Stimulated activated naive CD8-positive, alpha-beta T cell treated with anti-CD3 and anti-CD28 coated beads, Interleukin-15, Interleukin-2, amounts not matched to agents 100 ng/mL and 50 ng/mL, for 24 hours (primary cell): ENCODE results near the gene MID1IP1.

Experiments
- H3K27ac Mint-ChIP-seq: one replicate; pipeline ENCODE4 v1.8.0; 2021; ENCODE audit warnings: mild to moderate bottlenecking, mixed read lengths
- H3K27me3 Mint-ChIP-seq: one replicate; pipeline ENCODE4 v1.8.0; 2021; ENCODE audit warnings: mixed read lengths
- H3K36me3 Mint-ChIP-seq: one replicate; pipeline ENCODE4 v1.8.0; 2021; ENCODE audit warnings: low read depth, mixed read lengths
- H3K4me1 Mint-ChIP-seq: one replicate; pipeline ENCODE4 v1.8.0; 2021; ENCODE audit warnings: low read depth, mixed read lengths
- H3K4me3 Mint-ChIP-seq: one replicate; pipeline ENCODE4 v1.8.0; 2021; ENCODE audit warnings: mild to moderate bottlenecking, mixed read lengths
- H3K9me3 Mint-ChIP-seq: one replicate; pipeline ENCODE4 v1.8.0; 2021; ENCODE audit warnings: mixed read lengths

Gene MID1IP1, protein sequence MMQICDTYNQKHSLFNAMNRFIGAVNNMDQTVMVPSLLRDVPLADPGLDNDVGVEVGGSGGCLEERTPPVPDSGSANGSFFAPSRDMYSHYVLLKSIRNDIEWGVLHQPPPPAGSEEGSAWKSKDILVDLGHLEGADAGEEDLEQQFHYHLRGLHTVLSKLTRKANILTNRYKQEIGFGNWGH

GRCh38 chrX:38800981-38801845 lies at the start of gene MID1IP1:
TSS of gene MID1IP1 (plus strand) at chrX:38801459. CDS start at chrX:38804947, 3,488 bp downstream.
- no peaks in the 10 kb centered on the region for H3K9me3 Mint-ChIP-seq
- H3K27me3 Mint-ChIP-seq: no peaks in the 10 kb centered on the region
- H3K4me3 Mint-ChIP-seq: peak within 1 kb of the TSS; percentile 95
- H3K4me1 Mint-ChIP-seq: peaks cover 19% of the 10 kb centered on the region
- H3K36me3 Mint-ChIP-seq: peaks cover 40% of the 10 kb centered on the region
- peak within 1 kb of the TSS; percentile 97 for H3K27ac Mint-ChIP-seq

DNA sequence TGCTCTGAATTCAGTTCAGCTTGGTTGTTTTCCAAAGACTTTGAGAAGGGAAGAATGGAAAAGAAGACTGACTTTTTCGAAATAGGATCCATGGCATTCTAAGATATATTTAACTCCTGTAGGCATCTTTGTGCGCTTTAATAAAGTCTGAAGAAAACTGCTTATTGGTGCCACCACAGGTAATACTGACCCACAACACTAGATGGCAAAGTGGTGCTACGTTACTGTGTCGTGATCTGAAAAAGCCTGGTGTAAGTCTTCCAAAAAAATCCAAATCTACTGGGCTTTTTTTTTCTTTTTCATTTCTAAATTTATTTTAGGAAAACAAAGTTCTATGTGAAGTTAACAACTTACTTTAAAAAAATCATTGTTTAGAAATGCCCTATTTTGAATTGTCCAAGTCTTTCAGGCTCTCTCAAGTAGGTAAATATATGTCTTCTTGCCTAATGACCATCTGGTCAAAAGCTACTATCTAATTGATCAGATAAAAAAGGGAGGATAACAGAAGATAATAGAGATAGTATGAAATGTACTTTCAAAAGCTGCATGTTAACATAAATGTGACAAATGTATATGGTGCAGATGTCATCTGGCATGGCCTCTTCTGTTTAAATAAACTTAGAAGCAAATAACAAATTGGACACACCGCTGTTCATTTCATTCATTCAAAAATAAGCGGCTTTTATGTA lies 47.0 kb upstream of the MID1IP1 start:
- Mint-ChIP-seq H3K9me3 (peaks cover 3% of the 10 kb centered on the region), H3K4me3 (no peak overlapping the region), H3K27me3 (no peaks in the 10 kb centered on the region), H3K4me1 (no peaks in the 10 kb centered on the region), H3K27ac (no peak overlapping the region), H3K36me3 (no peaks in the 10 kb centered on the region)

GRCh38 chrX:38754818-38755718 lies 46.2 kb upstream of the MID1IP1 start:
- Mint-ChIP-seq H3K4me3 (no peak overlapping the region), H3K4me1 (no peaks in the 10 kb centered on the region), H3K9me3 (peaks cover 3% of the 10 kb centered on the region), H3K27me3 (no peaks in the 10 kb centered on the region), H3K36me3 (no peaks in the 10 kb centered on the region), H3K27ac (no peak overlapping the region)

GRCh38 chrX:38760883-38761282 lies 40.4 kb upstream of the MID1IP1 start:
- Mint-ChIP-seq H3K9me3 (peaks cover 3% of the 10 kb centered on the region), H3K4me3 (no peak overlapping the region), H3K27ac (no peak overlapping the region), H3K4me1 (no peaks in the 10 kb centered on the region), H3K27me3 (no peaks in the 10 kb centered on the region), H3K36me3 (no peaks in the 10 kb centered on the region)

- no peaks in the 10 kb centered on the region for H3K36me3 Mint-ChIP-seq
- no peaks in the 10 kb centered on the region for H3K4me1 Mint-ChIP-seq
- H3K27me3 Mint-ChIP-seq: no peaks in the 10 kb centered on the region
- no peak overlapping the region for H3K4me3 Mint-ChIP-seq
- H3K27ac Mint-ChIP-seq: no peak overlapping the region
- no peaks in the 10 kb centered on the region for H3K9me3 Mint-ChIP-seq
Measured at GRCh38 chrX:38768079-38768478, 33.2 kb upstream of the MID1IP1 start.

GRCh38 chrX:38770152-38770551 lies 31.1 kb upstream of the MID1IP1 start:
- no peak overlapping the region for H3K4me3 Mint-ChIP-seq
- H3K27me3 Mint-ChIP-seq: no peaks in the 10 kb centered on the region
- H3K27ac Mint-ChIP-seq: no peak overlapping the region
- H3K9me3 Mint-ChIP-seq: no peaks in the 10 kb centered on the region
- H3K4me1 Mint-ChIP-seq: peaks cover 5% of the 10 kb centered on the region
- H3K36me3 Mint-ChIP-seq: no peaks in the 10 kb centered on the region

DNA sequence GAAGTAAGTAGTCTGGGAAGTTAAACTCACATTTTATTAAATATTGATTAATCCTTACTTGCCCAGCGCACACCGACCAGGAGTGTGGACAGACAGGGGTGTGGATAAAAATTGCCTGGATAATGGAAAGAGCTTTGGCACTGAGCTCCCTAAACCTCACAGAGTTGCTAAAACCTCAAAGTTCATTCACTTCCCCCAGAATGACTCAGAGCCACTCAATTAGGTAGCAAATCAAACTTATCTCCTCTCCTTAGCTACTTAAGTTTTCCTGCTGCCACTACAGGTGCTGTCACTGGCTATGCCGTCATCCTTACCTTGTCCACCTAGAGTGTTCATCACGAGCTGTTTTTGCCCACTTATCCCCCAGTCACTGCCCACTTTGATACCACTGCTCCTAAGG lies 27.0 kb upstream of the MID1IP1 start:
- Mint-ChIP-seq H3K27ac (peak overlapping the region; percentile 26), H3K4me3 (no peak overlapping the region), H3K4me1 (peaks cover 5% of the 10 kb centered on the region), H3K27me3 (no peaks in the 10 kb centered on the region), H3K9me3 (no peaks in the 10 kb centered on the region), H3K36me3 (no peaks in the 10 kb centered on the region)

DNA sequence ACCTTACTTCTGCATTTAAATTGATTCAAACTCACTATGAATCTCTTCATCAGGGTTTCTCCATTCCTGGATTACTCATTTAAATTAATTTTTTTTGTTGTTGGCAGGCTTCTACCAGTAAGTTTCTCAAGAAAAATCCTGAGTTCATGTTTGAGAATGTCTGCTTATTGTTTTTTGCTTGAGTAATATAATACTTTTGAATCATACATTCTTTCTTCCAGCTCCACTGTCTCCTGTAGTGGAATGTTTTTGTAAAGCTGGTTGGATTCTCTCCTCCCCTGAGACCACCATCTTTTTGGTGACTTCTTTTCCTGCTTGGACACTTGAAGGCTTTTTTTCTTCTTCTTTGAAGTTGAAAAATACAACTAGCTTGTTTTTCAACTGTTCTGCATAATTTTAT lies 4.3 kb upstream of the MID1IP1 start:
- no peak overlapping the region for H3K27ac Mint-ChIP-seq
- H3K4me3 Mint-ChIP-seq: no peak overlapping the region
- no peaks in the 10 kb centered on the region for H3K9me3 Mint-ChIP-seq
- peaks cover 9% of the 10 kb centered on the region for H3K36me3 Mint-ChIP-seq
- peaks cover 9% of the 10 kb centered on the region for H3K4me1 Mint-ChIP-seq
- no peaks in the 10 kb centered on the region for H3K27me3 Mint-ChIP-seq

- no peak overlapping the region for H3K4me3 Mint-ChIP-seq
- H3K27ac Mint-ChIP-seq: no peak overlapping the region
- H3K36me3 Mint-ChIP-seq: peaks cover 20% of the 10 kb centered on the region
- no peaks in the 10 kb centered on the region for H3K27me3 Mint-ChIP-seq
- peaks cover 19% of the 10 kb centered on the region for H3K4me1 Mint-ChIP-seq
- no peaks in the 10 kb centered on the region for H3K9me3 Mint-ChIP-seq
Measured at GRCh38 chrX:38798956-38799355, 2.3 kb upstream of the MID1IP1 start.

DNA sequence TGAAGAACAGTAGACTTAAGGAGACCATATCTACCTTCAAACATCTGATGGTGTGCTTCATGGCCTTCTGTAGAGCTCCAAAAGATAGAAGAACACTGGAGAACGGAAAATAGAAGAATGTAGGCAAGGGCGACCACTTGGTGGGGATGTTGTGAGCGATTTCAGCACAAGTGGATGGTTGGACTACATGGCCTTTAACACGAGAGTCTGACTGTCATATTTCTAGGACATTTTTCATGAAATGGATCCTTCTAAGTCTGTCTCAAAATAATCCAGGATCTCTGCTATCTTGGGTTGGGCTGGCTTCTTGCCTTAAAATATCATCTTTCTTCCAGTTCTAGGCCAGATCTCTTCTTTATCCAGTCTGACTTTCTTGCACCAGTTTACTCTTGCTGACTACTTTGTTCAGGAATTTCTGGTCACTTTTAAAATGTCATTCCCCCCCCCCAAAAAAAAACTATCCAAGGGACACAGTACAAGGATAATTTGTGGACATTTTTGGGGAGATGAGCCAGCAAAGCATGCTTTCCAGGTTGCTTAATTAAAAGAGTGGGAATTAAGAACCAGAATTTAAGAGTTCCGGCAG lies 1.2 kb upstream of the MID1IP1 start:
- Mint-ChIP-seq H3K4me3 (no peak overlapping the region), H3K36me3 (peaks cover 30% of the 10 kb centered on the region), H3K9me3 (no peaks in the 10 kb centered on the region), H3K27ac (no peak overlapping the region), H3K27me3 (no peaks in the 10 kb centered on the region), H3K4me1 (peaks cover 19% of the 10 kb centered on the region)

DNA sequence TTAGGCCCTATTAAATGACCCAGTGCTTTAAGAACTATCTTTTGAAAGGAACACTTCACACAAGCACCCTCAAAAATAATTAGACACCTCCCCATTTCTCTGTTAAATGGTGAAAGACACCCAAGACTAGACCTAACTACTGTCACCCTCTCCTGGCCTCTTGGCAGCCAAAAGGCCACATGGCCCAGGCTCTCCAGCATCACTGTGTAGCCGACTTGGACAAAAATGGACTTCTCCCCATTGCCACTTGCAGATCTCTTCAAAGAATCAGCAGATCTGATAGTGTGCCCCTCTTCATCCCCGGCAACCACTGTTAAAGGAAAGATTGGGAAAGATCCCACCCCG lies 2.0 kb downstream of the MID1IP1 start:
- Mint-ChIP-seq H3K27ac (peak overlapping the region; percentile 97), H3K27me3 (no peaks in the 10 kb centered on the region), H3K4me1 (peaks cover 26% of the 10 kb centered on the region), H3K9me3 (no peaks in the 10 kb centered on the region), H3K36me3 (peaks cover 51% of the 10 kb centered on the region), H3K4me3 (peak overlapping the region; percentile 95)

GRCh38 chrX:38803588-38804431 lies 2.6 kb downstream of the MID1IP1 start:
- Mint-ChIP-seq H3K9me3 (no peaks in the 10 kb centered on the region), H3K36me3 (peaks cover 51% of the 10 kb centered on the region), H3K4me3 (peak overlapping the region; percentile 95), H3K4me1 (peaks cover 29% of the 10 kb centered on the region), H3K27me3 (no peaks in the 10 kb centered on the region), H3K27ac (peak overlapping the region; percentile 97)

DNA sequence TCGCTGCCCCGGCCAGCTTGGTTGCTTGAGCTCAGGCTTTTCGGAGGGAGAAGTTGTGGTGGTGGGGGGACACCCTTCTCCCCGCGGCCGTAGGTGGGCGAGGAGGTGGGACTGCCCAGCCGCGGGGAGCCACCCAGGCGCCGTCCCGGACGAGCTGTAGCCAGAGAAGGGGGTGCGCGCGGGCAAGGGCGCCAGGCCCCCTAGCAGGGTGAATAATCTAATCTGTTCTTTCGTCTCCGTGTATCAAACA lies 3.1 kb downstream of the MID1IP1 start:
- Mint-ChIP-seq H3K36me3 (peaks cover 51% of the 10 kb centered on the region), H3K9me3 (no peaks in the 10 kb centered on the region), H3K4me1 (peaks cover 35% of the 10 kb centered on the region), H3K27ac (peak overlapping the region; percentile 97), H3K4me3 (peak overlapping the region; percentile 95), H3K27me3 (no peaks in the 10 kb centered on the region)
